Measurements from ENCODE around the gene SEMA5A. TPM values are rescaled to one million over a fixed set of nuclear protein-coding genes. Genes with fewer than 3 reads are reported as not detected.

The SEMA5A gene
- polyA plus RNA-seq, 1 donor (not counting 4 experiments of a cell fraction or from before 2014, with no cell fraction given) = 0.16 TPM

GRCh38 chr5:9183992-9184391 is 361.9 kb downstream of the SEMA5A start:
- no peaks in the 10 kb centered on the region for H3K9me1 ChIP-seq (ENCODE audit: control insufficient read depth, extremely low read depth, insufficient read depth, low read length)
- FAIRE-seq (no peak), DNase-seq (ENCODE audit: low read depth, low spot score) (no peak)
- no peaks in the 10 kb centered on the region for H4K20me1 ChIP-seq (ENCODE audit: control insufficient read depth, extremely low read depth, insufficient read depth, low read length)
- no peaks in the 10 kb centered on the region for H3K36me3 ChIP-seq (ENCODE audit: control insufficient read depth in 2 of 2, extremely low read depth in 1 of 2, insufficient read depth in 2 of 2, low read length in 2 of 2)
- dilution Hi-C loops (cut with MboI; ENCODE audit: extremely low pct_ligation_motif_present, low sequenced_read_pairs) = no loop called here
- no peaks in the 10 kb centered on the region for H3K9me3 ChIP-seq (ENCODE audit: control insufficient read depth, low read depth, low read length)
- TF ChIP-seq CTCF (optimal IDR thresholded peaks at IDR 0.05 in 1 of 3, IDR thresholded peaks at IDR 0.05 in 1 of 3, conservative IDR thresholded peaks at IDR 0.05 in 1 of 3; ENCODE audit: extremely low read depth in 1 of 3, insufficient read depth in 2 of 3, low read length in 3 of 3) = no peak
- no peak for TF ChIP-seq EZH2 (IDR thresholded peaks at IDR 0.05; ENCODE audit: low read length)
- H3K27ac ChIP-seq (ENCODE audit: control insufficient read depth, insufficient read depth, low read length) = no peak overlapping the region
- H3K79me2 ChIP-seq (ENCODE audit: control insufficient read depth, insufficient read depth, low read length) = no peaks in the 10 kb centered on the region
- peaks cover 5% of the 10 kb centered on the region for H3K4me1 ChIP-seq (ENCODE audit: control insufficient read depth, extremely low read depth, insufficient read depth, low read length)
- no peak overlapping the region for H3K4me2 ChIP-seq (ENCODE audit: control insufficient read depth, extremely low read depth, insufficient read depth, low read depth, low read length)
- H3K9ac ChIP-seq (ENCODE audit: control insufficient read depth, extremely low read depth, insufficient read depth, low read length) = no peak overlapping the region
- H3K27me3 ChIP-seq (ENCODE audit: control insufficient read depth, extremely low read depth, insufficient read depth, low read length) = no peaks in the 10 kb centered on the region
- H3K4me3 ChIP-seq (ENCODE audit: control insufficient read depth in 2 of 3, extremely low read depth in 1 of 3, insufficient read depth in 2 of 3, low read depth in 1 of 3, low read length in 3 of 3) = no peak overlapping the region
- no peak overlapping the region for H2AFZ ChIP-seq (ENCODE audit: control insufficient read depth, low read length)

GRCh38 chr5:9182899-9183695 is 362.8 kb downstream of the SEMA5A start:
- TF ChIP-seq EZH2 (IDR thresholded peaks at IDR 0.05; ENCODE audit: low read length) = no peak
- TF ChIP-seq CTCF (optimal IDR thresholded peaks at IDR 0.05 in 1 of 3, IDR thresholded peaks at IDR 0.05 in 1 of 3, conservative IDR thresholded peaks at IDR 0.05 in 1 of 3; ENCODE audit: extremely low read depth in 1 of 3, insufficient read depth in 2 of 3, low read length in 3 of 3) = no peak
- FAIRE-seq (no peak), DNase-seq (ENCODE audit: low read depth, low spot score) (no peak)
- Histone ChIP-seq H3K9me3 (ENCODE audit: control insufficient read depth, low read depth, low read length) (no peaks in the 10 kb centered on the region), H3K79me2 (ENCODE audit: control insufficient read depth, insufficient read depth, low read length) (no peaks in the 10 kb centered on the region), H3K9me1 (ENCODE audit: control insufficient read depth, extremely low read depth, insufficient read depth, low read length) (no peaks in the 10 kb centered on the region), H3K4me3 (ENCODE audit: control insufficient read depth in 2 of 3, extremely low read depth in 1 of 3, insufficient read depth in 2 of 3, low read depth in 1 of 3, low read length in 3 of 3) (no peak overlapping the region), H3K4me1 (ENCODE audit: control insufficient read depth, extremely low read depth, insufficient read depth, low read length) (peaks cover 3% of the 10 kb centered on the region), H2AFZ (ENCODE audit: control insufficient read depth, low read length) (no peak overlapping the region), H3K9ac (ENCODE audit: control insufficient read depth, extremely low read depth, insufficient read depth, low read length) (no peak overlapping the region), H3K27ac (ENCODE audit: control insufficient read depth, insufficient read depth, low read length) (no peak overlapping the region), H4K20me1 (ENCODE audit: control insufficient read depth, extremely low read depth, insufficient read depth, low read length) (no peaks in the 10 kb centered on the region), H3K36me3 (ENCODE audit: control insufficient read depth in 2 of 2, extremely low read depth in 1 of 2, insufficient read depth in 2 of 2, low read length in 2 of 2) (no peaks in the 10 kb centered on the region), H3K27me3 (ENCODE audit: control insufficient read depth, extremely low read depth, insufficient read depth, low read length) (no peaks in the 10 kb centered on the region), H3K4me2 (ENCODE audit: control insufficient read depth, extremely low read depth, insufficient read depth, low read depth, low read length) (no peak overlapping the region)
- dilution Hi-C loops (cut with MboI; ENCODE audit: extremely low pct_ligation_motif_present, low sequenced_read_pairs) = no loop called here

Data from keratinocyte (primary cell).